Osteoblast (primary cell): Measurements from ENCODE around the gene ZNRF4. TPM values are rescaled to one million over a fixed set of nuclear protein-coding genes. Genes with fewer than 3 reads are reported as not detected.

ENCODE experiments used
- DNase-seq: peaks from one replicate; pipeline ENCODE4 v3.0.0; 2011; ENCODE audit warnings: low spot score, mixed read lengths; ENCODE audit not compliant: insufficient read length; ENCODE audit errors: missing footprints
- H2AFZ ChIP-seq: 2 replicates; pipeline ENCODE4 v1.6.0; 2011; ENCODE audit warnings: mild to moderate bottlenecking, low read length
- H3K27ac ChIP-seq: 2 replicates; pipeline ENCODE4 v1.5.1; 2011; ENCODE audit warnings: mild to moderate bottlenecking, low read depth, low read length, moderate library complexity
- H3K27me3 ChIP-seq: 2 replicates; pipeline ENCODE4 v1.6.0; 2012; ENCODE audit warnings: mild to moderate bottlenecking, control low read depth, inconsistent platforms, low read length, moderate library complexity; ENCODE audit not compliant: insufficient read depth
- H3K36me3 ChIP-seq: 2 replicates; pipeline ENCODE4 v1.5.1; 2011; ENCODE audit warnings: mild to moderate bottlenecking, low read length, control low read depth, moderate library complexity; ENCODE audit not compliant: insufficient read depth
- H3K4me1 ChIP-seq: 2 replicates; pipeline ENCODE4 v1.5.1; 2011; ENCODE audit warnings: mild to moderate bottlenecking, low read length, control low read depth, moderate library complexity; ENCODE audit not compliant: insufficient read depth
- H3K4me2 ChIP-seq: 2 replicates; pipeline ENCODE4 v1.6.0; 2011; ENCODE audit warnings: mild to moderate bottlenecking, low read length; ENCODE audit not compliant: insufficient read depth
- H3K4me3 ChIP-seq: fragments of 200-600 bp; sonication (generic); 3 replicates; pipeline ENCODE4 v1.5.1; 2012; ENCODE audit warnings: mild to moderate bottlenecking, low read length, inconsistent platforms; ENCODE audit not compliant: insufficient read depth
- H3K79me2 ChIP-seq: 2 replicates; pipeline ENCODE4 v1.6.0; 2012; ENCODE audit warnings: mild to moderate bottlenecking, low read length, control low read depth, inconsistent platforms; ENCODE audit not compliant: insufficient read depth
- H3K9me3 ChIP-seq: 2 replicates; pipeline ENCODE4 v1.5.1; 2011; ENCODE audit warnings: low read depth, low read length, control low read depth
- H4K20me1 ChIP-seq: 2 replicates; pipeline ENCODE4 v1.6.0; 2012; ENCODE audit warnings: mild to moderate bottlenecking, low read length, control low read depth; ENCODE audit not compliant: insufficient read depth
- total RNA-seq: library from RNA; depleted of rRNA; stranded (reverse); fragments of >200 nt; gene quantifications from 2 replicates; pipeline ENCODE4 v1.2.3, GENCODE V29; 2012
- TF ChIP-seq, protein P1 (sequence below): IDR thresholded peaks from 2 replicates; pipeline ENCODE4 v1.5.1; 2011; ENCODE audit warnings: mild to moderate bottlenecking, low read depth, low read length, moderate library complexity; ENCODE audit errors: extremely low read depth

The ZNRF4 gene
- total RNA-seq, 1 donor: not detected

- Histone ChIP-seq H3K27ac (no peak overlapping the region), H3K4me3 (no peak overlapping the region), H3K27me3 (no peaks in the 10 kb centered on the region), H4K20me1 (no peaks in the 10 kb centered on the region), H3K4me2 (no peak overlapping the region), H3K9me3 (peaks cover 4% of the 10 kb centered on the region), H2AFZ (no peak overlapping the region), H3K79me2 (no peaks in the 10 kb centered on the region), H3K36me3 (no peaks in the 10 kb centered on the region), H3K4me1 (no peaks in the 10 kb centered on the region)
- DNase-seq: no peak
- TF ChIP-seq, protein P1, sequence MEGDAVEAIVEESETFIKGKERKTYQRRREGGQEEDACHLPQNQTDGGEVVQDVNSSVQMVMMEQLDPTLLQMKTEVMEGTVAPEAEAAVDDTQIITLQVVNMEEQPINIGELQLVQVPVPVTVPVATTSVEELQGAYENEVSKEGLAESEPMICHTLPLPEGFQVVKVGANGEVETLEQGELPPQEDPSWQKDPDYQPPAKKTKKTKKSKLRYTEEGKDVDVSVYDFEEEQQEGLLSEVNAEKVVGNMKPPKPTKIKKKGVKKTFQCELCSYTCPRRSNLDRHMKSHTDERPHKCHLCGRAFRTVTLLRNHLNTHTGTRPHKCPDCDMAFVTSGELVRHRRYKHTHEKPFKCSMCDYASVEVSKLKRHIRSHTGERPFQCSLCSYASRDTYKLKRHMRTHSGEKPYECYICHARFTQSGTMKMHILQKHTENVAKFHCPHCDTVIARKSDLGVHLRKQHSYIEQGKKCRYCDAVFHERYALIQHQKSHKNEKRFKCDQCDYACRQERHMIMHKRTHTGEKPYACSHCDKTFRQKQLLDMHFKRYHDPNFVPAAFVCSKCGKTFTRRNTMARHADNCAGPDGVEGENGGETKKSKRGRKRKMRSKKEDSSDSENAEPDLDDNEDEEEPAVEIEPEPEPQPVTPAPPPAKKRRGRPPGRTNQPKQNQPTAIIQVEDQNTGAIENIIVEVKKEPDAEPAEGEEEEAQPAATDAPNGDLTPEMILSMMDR: no peak
These were observed 474 bp upstream of the ZNRF4 start for GRCh38 chr19:5454743-5455142.

DNA sequence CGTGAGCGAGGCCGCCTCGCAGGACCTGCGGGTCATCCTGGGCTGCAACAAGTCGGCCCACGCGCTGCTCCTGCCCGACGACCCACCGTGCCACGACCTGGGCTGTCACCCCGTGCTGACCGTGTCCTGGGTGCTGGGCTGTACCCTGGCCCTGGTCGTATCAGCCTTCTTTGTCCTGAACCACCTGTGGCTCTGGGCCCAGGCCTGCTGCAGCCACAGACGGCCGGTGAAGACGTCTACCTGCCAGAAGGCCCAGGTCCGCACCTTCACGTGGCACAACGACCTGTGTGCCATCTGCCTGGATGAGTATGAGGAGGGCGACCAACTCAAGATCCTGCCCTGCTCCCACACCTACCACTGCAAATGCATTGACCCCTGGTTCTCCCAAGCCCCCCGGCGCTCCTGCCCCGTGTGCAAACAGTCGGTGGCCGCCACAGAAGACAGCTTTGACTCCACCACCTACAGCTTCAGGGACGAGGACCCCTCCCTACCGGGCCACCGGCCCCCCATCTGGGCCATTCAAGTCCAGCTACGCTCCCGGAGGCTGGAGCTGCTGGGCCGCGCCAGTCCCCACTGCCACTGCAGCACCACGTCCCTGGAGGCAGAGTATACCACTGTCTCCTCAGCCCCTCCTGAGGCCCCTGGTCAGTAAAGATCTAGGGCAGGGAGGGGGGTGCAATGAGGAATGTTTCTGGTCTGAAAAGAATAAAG lies 1.1 kb downstream of the ZNRF4 start:
- Histone ChIP-seq H3K36me3 (no peaks in the 10 kb centered on the region), H3K27me3 (no peaks in the 10 kb centered on the region), H3K4me2 (no peak overlapping the region), H3K9me3 (peaks cover 4% of the 10 kb centered on the region), H4K20me1 (no peaks in the 10 kb centered on the region), H3K4me1 (no peaks in the 10 kb centered on the region), H3K4me3 (no peak overlapping the region), H3K27ac (no peak overlapping the region), H3K79me2 (no peaks in the 10 kb centered on the region), H2AFZ (no peak overlapping the region)
- peak; percentile 72 for DNase-seq
- TF ChIP-seq, protein P1: no peak

- H3K4me2 ChIP-seq: no peak overlapping the region
- H2AFZ ChIP-seq: no peak overlapping the region
- no peaks in the 10 kb centered on the region for H3K36me3 ChIP-seq
- H3K4me1 ChIP-seq: no peaks in the 10 kb centered on the region
- H4K20me1 ChIP-seq: no peaks in the 10 kb centered on the region
- TF ChIP-seq, protein P1: no peak
- no peaks in the 10 kb centered on the region for H3K79me2 ChIP-seq
- DNase-seq: peak; percentile 71
- no peak overlapping the region for H3K4me3 ChIP-seq
- H3K27ac ChIP-seq: no peak overlapping the region
- H3K9me3 ChIP-seq: peaks cover 4% of the 10 kb centered on the region
- no peaks in the 10 kb centered on the region for H3K27me3 ChIP-seq
These were observed 1.6 kb downstream of the ZNRF4 start for GRCh38 chr19:5456841-5457200.

DNA sequence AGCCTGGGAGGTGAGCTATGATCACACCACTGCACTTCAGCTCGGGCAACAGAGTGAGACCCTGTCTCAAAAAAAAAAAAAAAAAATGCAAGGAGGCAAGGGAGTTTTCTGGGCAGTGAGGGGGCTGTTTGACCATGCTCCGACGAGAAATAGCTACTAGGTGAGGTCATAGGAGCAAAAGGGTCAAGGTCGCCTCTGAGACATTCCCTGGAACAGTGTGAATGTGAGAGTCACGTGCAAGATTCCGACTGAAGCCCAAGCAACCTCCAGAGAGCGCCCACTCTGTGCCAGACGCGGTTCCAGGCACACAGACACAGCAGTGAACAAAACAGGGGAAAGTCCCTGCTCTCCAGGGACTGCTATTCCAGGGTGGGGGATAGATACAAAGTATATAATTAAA lies 2.5 kb downstream of the ZNRF4 start:
- no peaks in the 10 kb centered on the region for H3K79me2 ChIP-seq
- no peaks in the 10 kb centered on the region for H3K36me3 ChIP-seq

More for the DNA sequence above, 2.5 kb downstream of the ZNRF4 start:
- no peaks in the 10 kb centered on the region for H4K20me1 ChIP-seq
- TF ChIP-seq, protein P1: no peak
- H3K4me1 ChIP-seq: no peaks in the 10 kb centered on the region
- H2AFZ ChIP-seq: no peak overlapping the region
- H3K27ac ChIP-seq: no peak overlapping the region
- H3K4me2 ChIP-seq: no peak overlapping the region
- H3K4me3 ChIP-seq: no peak overlapping the region
- DNase-seq: no peak
- H3K9me3 ChIP-seq: peaks cover 4% of the 10 kb centered on the region
- H3K27me3 ChIP-seq: no peaks in the 10 kb centered on the region
